ENCODE measurements around the gene DAPK2.

Gene DAPK2

GRCh38 chr15:63918901-63919348, 127.4 kb downstream of the DAPK2 start:
- TF ChIP-seq BHLHE40 (IDR thresholded peaks at IDR 0.05; ENCODE audit: borderline replicate concordance) (no peak), NFRKB (IDR thresholded peaks at IDR 0.05) (no peak), CTBP1 (IDR thresholded peaks at IDR 0.05; ENCODE audit: borderline replicate concordance) (no peak), FOXA1 (IDR thresholded peaks at IDR 0.05) (no peak), SP1 (IDR thresholded peaks at IDR 0.05) (no peak)
- DNase-seq (ENCODE audit: extremely low spot score), result no peak
- ChIA-PET POLR2A (no interaction called here), CTCF (no interaction called here)

GRCh38 chr15:63918317-63918672, 128.0 kb downstream of the DAPK2 start:
- POLR2A ChIA-PET, result no interaction called here
- CTCF ChIA-PET, result no interaction called here
- TF ChIP-seq SUZ12 (IDR thresholded peaks at IDR 0.05) (no peak), FOXA1 (IDR thresholded peaks at IDR 0.05) (no peak), LEF1 (IDR thresholded peaks at IDR 0.05; ENCODE audit: borderline replicate concordance) (no peak), ELF4 (IDR thresholded peaks at IDR 0.05) (no peak), TARDBP (IDR thresholded peaks at IDR 0.05) (no peak), PKNOX1 (IDR thresholded peaks at IDR 0.05) (no peak), SP1 (IDR thresholded peaks at IDR 0.05) (no peak), ARNT (IDR thresholded peaks at IDR 0.05) (no peak), ZNF384 (IDR thresholded peaks at IDR 0.05) (no peak), CTBP1 (IDR thresholded peaks at IDR 0.05; ENCODE audit: borderline replicate concordance) (no peak), HDGF (IDR thresholded peaks at IDR 0.05; ENCODE audit: borderline replicate concordance) (no peak), FOXM1 (IDR thresholded peaks at IDR 0.05; ENCODE audit: borderline replicate concordance) (no peak)
- no peak for DNase-seq (ENCODE audit: extremely low spot score)

GRCh38 chr15:63917588-63918316, 128.5 kb downstream of the DAPK2 start:
- POLR2A ChIA-PET, result no interaction called here
- CTCF ChIA-PET, result interaction anchor here (0.7 kb wide), 1 partner anchor 238 kb away, joined by 3 read pairs; no protein-coding TSS in a partner anchor

GRCh38 chr15:63915873-63916771, 130.2 kb downstream of the DAPK2 start:
- CTCF ChIA-PET, result interaction anchor here (0.8 kb wide), 1 partner anchor 54 kb away, joined by 5 read pairs; no protein-coding TSS in a partner anchor
- no peak for TF ChIP-seq HDGF (IDR thresholded peaks at IDR 0.05; ENCODE audit: borderline replicate concordance)
- no peak for TF ChIP-seq L3MBTL2 (conservative IDR thresholded peaks at IDR 0.05)
- TF ChIP-seq FOXK2 (IDR thresholded peaks at IDR 0.05), result no peak
- TF ChIP-seq SUZ12 (IDR thresholded peaks at IDR 0.05), result no peak
- no peak for TF ChIP-seq TARDBP (IDR thresholded peaks at IDR 0.05)
- no peak for TF ChIP-seq CTBP1 (IDR thresholded peaks at IDR 0.05; ENCODE audit: borderline replicate concordance)
- TF ChIP-seq NFRKB (IDR thresholded peaks at IDR 0.05), result no peak
- TF ChIP-seq ARNT (IDR thresholded peaks at IDR 0.05), result no peak
- POLR2A ChIA-PET, result interaction anchor here (1.4 kb wide), 1 partner anchor 82 kb away, joined by 3 read pairs; the partner anchor contains the start of gene HERC1
- peak; percentile 50 for DNase-seq (ENCODE audit: extremely low spot score)

More at GRCh38 chr15:63917588-63918316, 128.5 kb downstream of the DAPK2 start:
- no peak for TF ChIP-seq ARNT (IDR thresholded peaks at IDR 0.05)
- TF ChIP-seq SP1 (IDR thresholded peaks at IDR 0.05), result no peak
- no peak for TF ChIP-seq ELF4 (IDR thresholded peaks at IDR 0.05)
- TF ChIP-seq NFRKB (IDR thresholded peaks at IDR 0.05), result no peak
- no peak for TF ChIP-seq LEF1 (IDR thresholded peaks at IDR 0.05; ENCODE audit: borderline replicate concordance)
- no peak for TF ChIP-seq FOXM1 (IDR thresholded peaks at IDR 0.05; ENCODE audit: borderline replicate concordance)
- no peak for TF ChIP-seq TARDBP (IDR thresholded peaks at IDR 0.05)
- no peak for TF ChIP-seq ZNF384 (IDR thresholded peaks at IDR 0.05)
- no peak for DNase-seq (ENCODE audit: extremely low spot score)

GRCh38 chr15:63915209-63915872, 130.9 kb downstream of the DAPK2 start:
- CTCF ChIA-PET, result interaction anchor here (0.8 kb wide), 1 partner anchor 55 kb away, joined by 5 read pairs; no protein-coding TSS in a partner anchor
- POLR2A ChIA-PET, result interaction anchor here (1.4 kb wide), 1 partner anchor 82 kb away, joined by 3 read pairs; the partner anchor contains the start of gene HERC1

More at GRCh38 chr15:63915209-63915872, 130.9 kb downstream of the DAPK2 start:
- peak; percentile 15 for DNase-seq (ENCODE audit: extremely low spot score)
- TF ChIP-seq ARNT (IDR thresholded peaks at IDR 0.05) (no peak), LEF1 (IDR thresholded peaks at IDR 0.05; ENCODE audit: borderline replicate concordance) (no peak), TARDBP (IDR thresholded peaks at IDR 0.05) (no peak), CTBP1 (IDR thresholded peaks at IDR 0.05; ENCODE audit: borderline replicate concordance) (no peak), ELF4 (IDR thresholded peaks at IDR 0.05) (no peak), FOXK2 (IDR thresholded peaks at IDR 0.05) (no peak), SP1 (IDR thresholded peaks at IDR 0.05) (no peak), SUZ12 (IDR thresholded peaks at IDR 0.05) (no peak), HDGF (IDR thresholded peaks at IDR 0.05; ENCODE audit: borderline replicate concordance) (no peak), L3MBTL2 (conservative IDR thresholded peaks at IDR 0.05) (no peak), FOXA1 (IDR thresholded peaks at IDR 0.05) (no peak), ZNF384 (IDR thresholded peaks at IDR 0.05) (no peak), PKNOX1 (IDR thresholded peaks at IDR 0.05) (no peak), BHLHE40 (IDR thresholded peaks at IDR 0.05; ENCODE audit: borderline replicate concordance) (no peak), NFRKB (IDR thresholded peaks at IDR 0.05) (no peak), FOXM1 (IDR thresholded peaks at IDR 0.05; ENCODE audit: borderline replicate concordance) (no peak)

Data from HEK293T (cell line).